HG03460 (cell line): ENCODE measurements around the gene ZNF559.

Experiments
- ATAC-seq: cut with Tn5 transposase; IDR thresholded peaks from one replicate; pipeline ENCODE4 v1.9.1; 2021; ENCODE audit not compliant: unreplicated experiment

ZNF559 gene

GRCh38 chr19:9352505-9352904, 28.5 kb downstream of the ZNF559 start:
- no peak for ATAC-seq

GRCh38 chr19:9353011-9353410, 29.0 kb downstream of the ZNF559 start:
- ATAC-seq: no peak

DNA sequence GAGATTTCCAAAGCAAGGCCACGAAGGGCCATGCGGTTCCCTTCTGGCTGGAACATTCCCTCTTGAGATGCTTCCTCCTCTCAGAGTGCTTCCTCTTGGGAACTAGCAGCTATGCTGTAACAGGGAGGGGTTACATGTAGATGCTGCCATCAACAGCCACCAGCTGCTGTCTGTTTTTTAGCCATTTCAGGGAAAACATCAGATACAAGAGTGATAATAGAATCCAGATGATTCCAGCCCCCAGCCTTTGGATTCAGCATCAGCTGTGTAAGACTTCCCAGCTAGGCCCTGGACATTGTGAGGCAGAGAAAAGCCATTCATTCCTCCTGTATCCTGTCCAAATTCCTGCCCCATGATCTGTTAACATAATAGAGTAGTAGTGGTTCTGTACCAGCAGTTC, 30.7 kb downstream of the ZNF559 start:
- no peak for ATAC-seq

DNA sequence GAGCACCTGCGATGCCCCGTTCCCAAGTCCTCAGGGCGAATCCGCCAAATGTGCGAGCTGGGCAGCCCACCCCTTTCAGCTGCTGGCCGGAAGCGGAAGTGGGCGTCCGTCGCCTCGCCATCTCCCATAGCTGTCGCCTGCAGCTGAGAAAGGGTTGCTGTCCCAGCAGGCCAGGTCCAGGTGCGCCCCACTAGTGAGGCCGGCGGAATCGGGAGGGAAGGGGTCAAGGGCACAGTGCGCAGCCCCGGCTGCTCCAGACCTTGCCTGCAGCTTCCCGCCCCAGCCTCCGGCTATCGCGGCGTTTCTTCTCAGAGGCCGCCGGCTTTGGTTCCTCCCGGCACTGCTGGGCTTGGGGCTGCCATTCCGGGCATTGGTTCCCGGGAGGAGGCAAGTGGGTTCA, 38.9 kb downstream of the ZNF559 start, which contains the start of gene ZNF177:
Gene ZNF177 (plus strand): TSS at position 109 of the 400 bp plus-strand sequence. CDS start 15,299 bp downstream, outside the sequence.
- no peak for ATAC-seq

- no peak for ATAC-seq
Measured at GRCh38 chr19:9370738-9371619, 47.0 kb downstream of the ZNF559 start.

DNA sequence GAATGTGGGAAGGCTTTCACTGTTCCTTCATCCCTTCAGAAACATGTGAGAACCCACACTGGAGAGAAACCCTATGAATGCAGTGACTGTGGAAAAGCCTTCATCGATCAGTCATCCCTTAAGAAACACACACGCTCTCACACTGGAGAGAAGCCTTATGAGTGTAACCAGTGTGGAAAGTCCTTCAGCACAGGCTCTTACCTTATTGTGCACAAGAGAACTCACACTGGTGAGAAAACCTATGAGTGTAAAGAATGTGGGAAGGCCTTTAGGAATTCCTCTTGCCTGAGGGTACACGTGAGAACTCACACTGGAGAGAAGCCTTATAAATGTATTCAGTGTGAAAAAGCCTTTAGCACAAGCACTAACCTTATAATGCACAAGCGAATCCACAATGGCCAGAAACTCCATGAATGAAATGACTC, 57.4 kb downstream of the ZNF559 start:
- no peak for ATAC-seq
